Lung (tissue), 12 donors: ENCODE measurements around the gene HMGCLL1. TPM values are rescaled to one million over a fixed set of nuclear protein-coding genes. Genes with fewer than 3 reads are reported as not detected.

Experiments used
- ATAC-seq: fragments of 200-7000 bp; cut with Tn5 transposase; one replicate; pipeline ENCODE4 v1.9.1; 2020; ENCODE audit warnings: moderate number of reproducible peaks; ENCODE audit not compliant: insufficient read depth, low FRiP score
- DNase-seq, 3 donors: peaks; one replicate each; pipeline ENCODE4 v3.0.0-alpha.2; 2013 to 2017
- H3K27ac ChIP-seq, 2 donors: one replicate each; pipeline ENCODE4 v1.5.1; 2013; ENCODE audit warnings: mild to moderate bottlenecking in 2 of 2, moderate library complexity in 2 of 2, control low read depth in 1 of 2, inconsistent platforms in 1 of 2, low read depth in 1 of 2, low read length in 1 of 2
- H3K27me3 ChIP-seq, 3 donors: one replicate each; pipeline ENCODE4 v1.5.1; 2013; ENCODE audit warnings: low read length in 2 of 3; ENCODE audit not compliant: control insufficient read depth in 3 of 3, insufficient read depth in 3 of 3
- H3K36me3 ChIP-seq, 4 donors: one replicate each; pipeline ENCODE4 v1.5.1; 2013; ENCODE audit warnings: low read length in 4 of 4, mild to moderate bottlenecking in 1 of 4, moderate library complexity in 1 of 4; ENCODE audit not compliant: control insufficient read depth in 4 of 4, insufficient read depth in 4 of 4
- H3K4me1 ChIP-seq, 5 donors: one replicate each; pipeline ENCODE4 v1.5.1; 2013; ENCODE audit warnings: low read length in 5 of 5, mild to moderate bottlenecking in 2 of 5, moderate library complexity in 1 of 5; ENCODE audit not compliant: control insufficient read depth in 5 of 5, insufficient read depth in 5 of 5
- H3K4me3 ChIP-seq: one replicate; pipeline ENCODE4 v1.5.1; 2013; ENCODE audit warnings: mild to moderate bottlenecking, control low read depth, moderate library complexity
- H3K9ac ChIP-seq, 2 donors: one replicate each; pipeline ENCODE4 v1.5.1; 2013; ENCODE audit warnings: low read length in 2 of 2, control low read depth in 1 of 2; ENCODE audit not compliant: insufficient read depth in 1 of 2
- H3K9me3 ChIP-seq, 4 donors: one replicate each; pipeline ENCODE4 v1.5.1; 2013; ENCODE audit warnings: low read length in 3 of 4, mild to moderate bottlenecking in 1 of 4, moderate library complexity in 1 of 4; ENCODE audit not compliant: control insufficient read depth in 4 of 4, insufficient read depth in 3 of 4
- WGBS, 2 donors: extraction: QIAGEN DNeasy Blood & Tissue Kit; methylation state at CpG; one replicate each; pipeline ENCODE4 v1.1.7; 2013; 5-methylcytosine and 5-hydroxymethylcytosine counted together
- polyA plus RNA-seq, 2 donors: library from polyadenylated mRNA; stranded (reverse); fragments of 200-250 nt; gene quantifications; one replicate each; pipeline ENCODE4 v1.2.1, GENCODE V29; 2013
- total RNA-seq, 2 donors: library from RNA; depleted of rRNA in 1 of 2; stranded (reverse); fragments of >200 nt in 1 of 2; gene quantifications; one replicate each; pipeline ENCODE4 v1.2.1, GENCODE V29; 2014 to 2021
- TF ChIP-seq, protein P1 (sequence below): IDR thresholded peaks from 2 replicates; pipeline ENCODE4 v1.5.1; 2012; ENCODE audit warnings: mild to moderate bottlenecking; ENCODE audit errors: control extremely low read depth, extremely low read depth
- donor health status: control.
- donor health status: control.
- donor health status: Bipolar disorder and iron deficiency.
- donor health status: healthy.
- donor health status: DM: yes; HTN: yes; CAD: no.

The HMGCLL1 gene
- total and polyA plus RNA-seq, 4 donors, result 0.26 to 14.8 (median 2.1) TPM

DNA sequence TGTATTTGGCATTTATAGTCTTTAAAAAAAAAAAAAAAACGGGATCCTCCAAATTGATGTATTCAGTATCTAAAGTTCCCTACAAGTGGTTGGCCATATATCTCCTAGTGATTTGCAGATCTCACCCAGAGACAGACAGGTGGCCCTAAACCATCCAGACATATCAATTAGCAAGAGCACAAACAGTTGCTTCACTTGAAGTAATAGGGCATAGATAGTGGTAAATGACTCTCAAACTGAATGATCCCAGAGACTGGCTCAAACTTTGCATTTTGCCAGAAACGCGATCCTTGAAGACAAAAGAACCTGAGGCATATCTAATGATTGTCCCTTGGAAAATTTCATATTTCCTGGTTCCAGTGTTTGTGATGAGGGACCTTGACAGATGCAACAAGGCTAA, 54.6 kb downstream of the HMGCLL1 start:
- Histone ChIP-seq H3K36me3 (no peaks in the 10 kb centered on the region), H3K4me3 (no peak overlapping the region), H3K27ac (no peak overlapping the region), H3K4me1 (peaks cover 0 to 8% (median 0%) of the 10 kb centered on the region in 5 donors), H3K9me3 (no peaks in the 10 kb centered on the region), H3K27me3 (no peaks in the 10 kb centered on the region), H3K9ac (no peak overlapping the region)
- ATAC-seq, result no peak
- no peak for DNase-seq
- TF ChIP-seq, protein P1, sequence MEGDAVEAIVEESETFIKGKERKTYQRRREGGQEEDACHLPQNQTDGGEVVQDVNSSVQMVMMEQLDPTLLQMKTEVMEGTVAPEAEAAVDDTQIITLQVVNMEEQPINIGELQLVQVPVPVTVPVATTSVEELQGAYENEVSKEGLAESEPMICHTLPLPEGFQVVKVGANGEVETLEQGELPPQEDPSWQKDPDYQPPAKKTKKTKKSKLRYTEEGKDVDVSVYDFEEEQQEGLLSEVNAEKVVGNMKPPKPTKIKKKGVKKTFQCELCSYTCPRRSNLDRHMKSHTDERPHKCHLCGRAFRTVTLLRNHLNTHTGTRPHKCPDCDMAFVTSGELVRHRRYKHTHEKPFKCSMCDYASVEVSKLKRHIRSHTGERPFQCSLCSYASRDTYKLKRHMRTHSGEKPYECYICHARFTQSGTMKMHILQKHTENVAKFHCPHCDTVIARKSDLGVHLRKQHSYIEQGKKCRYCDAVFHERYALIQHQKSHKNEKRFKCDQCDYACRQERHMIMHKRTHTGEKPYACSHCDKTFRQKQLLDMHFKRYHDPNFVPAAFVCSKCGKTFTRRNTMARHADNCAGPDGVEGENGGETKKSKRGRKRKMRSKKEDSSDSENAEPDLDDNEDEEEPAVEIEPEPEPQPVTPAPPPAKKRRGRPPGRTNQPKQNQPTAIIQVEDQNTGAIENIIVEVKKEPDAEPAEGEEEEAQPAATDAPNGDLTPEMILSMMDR, result no peak
- 89% methylated on average over 3 of the region's 3 CpGs for WGBS, 2 donors

GRCh38 chr6:55518529-55519060, 60.4 kb downstream of the HMGCLL1 start:
- 95 to 96% methylated on average over 4 of the region's 4 CpGs for WGBS, 2 donors
- H3K27me3 ChIP-seq, result no peaks in the 10 kb centered on the region
- TF ChIP-seq, protein P1, result no peak
- peaks cover 0 to 8% (median 0%) of the 10 kb centered on the region in 5 donors for H3K4me1 ChIP-seq
- no peak overlapping the region for H3K9ac ChIP-seq
- DNase-seq (no peak), ATAC-seq (no peak)
- no peak overlapping the region for H3K4me3 ChIP-seq
- no peaks in the 10 kb centered on the region for H3K9me3 ChIP-seq
- H3K27ac ChIP-seq, result no peak overlapping the region
- H3K36me3 ChIP-seq, result peaks cover 0 to 3% (median 0%) of the 10 kb centered on the region in 4 donors

- H3K4me3 ChIP-seq, result no peak overlapping the region
- no peak for ATAC-seq
- H3K4me1 ChIP-seq, result peaks cover 0 to 8% (median 0%) of the 10 kb centered on the region in 5 donors
- 81 to 84% methylated on average over 1 of the region's 1 CpG for WGBS, 2 donors
- H3K36me3 ChIP-seq, result peaks cover 0 to 3% (median 0%) of the 10 kb centered on the region in 4 donors
- H3K27ac ChIP-seq, result no peak overlapping the region
- H3K27me3 ChIP-seq, result no peaks in the 10 kb centered on the region
- no peak for DNase-seq
- no peaks in the 10 kb centered on the region for H3K9me3 ChIP-seq
- no peak overlapping the region for H3K9ac ChIP-seq
- TF ChIP-seq, protein P1, result no peak
Measured at GRCh38 chr6:55516736-55517135, 62.3 kb downstream of the HMGCLL1 start.

DNA sequence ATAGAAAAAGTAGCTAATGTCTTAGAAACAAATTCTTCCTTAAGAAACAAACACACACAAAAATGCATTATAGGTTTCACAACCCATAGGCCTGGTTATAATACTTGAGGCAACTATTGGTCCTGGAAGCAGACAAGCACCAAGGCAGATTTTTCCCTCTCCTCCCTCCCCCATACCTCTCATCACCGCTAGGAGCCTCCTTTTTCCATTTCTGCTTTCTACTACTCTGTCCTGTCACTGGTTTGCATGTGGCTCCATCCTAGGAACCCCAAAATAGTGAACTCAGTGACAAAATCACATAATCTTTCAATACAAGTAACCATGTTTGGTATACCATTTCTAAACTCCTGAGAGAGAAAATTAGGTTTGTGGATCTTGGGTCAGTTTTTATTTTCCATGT, 66.1 kb downstream of the HMGCLL1 start:
- Histone ChIP-seq H3K9me3 (no peaks in the 10 kb centered on the region), H3K27me3 (no peaks in the 10 kb centered on the region), H3K4me3 (no peak overlapping the region), H3K4me1 (peaks cover 0 to 3% (median 0%) of the 10 kb centered on the region in 5 donors), H3K9ac (no peak overlapping the region), H3K27ac (no peak overlapping the region), H3K36me3 (peaks cover 0 to 3% (median 0%) of the 10 kb centered on the region in 4 donors)
- TF ChIP-seq, protein P1, result no peak
- DNase-seq (no peak), ATAC-seq (no peak)
- 71 to 80% methylated on average over 1 of the region's 1 CpG for WGBS, 2 donors
